HUES48 (cell line): Measurements from ENCODE around the gene CDCA5.

Experiments
- H3K27ac ChIP-seq: one replicate; pipeline ENCODE4 v1.7.0; 2013; ENCODE audit warnings: low read depth, low read length, inconsistent platforms
- H3K27me3 ChIP-seq: 2 replicates; pipeline ENCODE4 v1.6.1; 2013; ENCODE audit warnings: mild to moderate bottlenecking, low read length; ENCODE audit not compliant: control insufficient read depth, insufficient read depth
- H3K36me3 ChIP-seq: 2 replicates; pipeline ENCODE4 v1.6.1; 2013; ENCODE audit warnings: low read length; ENCODE audit not compliant: control insufficient read depth, insufficient read depth
- H3K4me1 ChIP-seq: 2 replicates; pipeline ENCODE4 v1.6.1; 2013; ENCODE audit warnings: mild to moderate bottlenecking, low read length; ENCODE audit not compliant: control insufficient read depth, insufficient read depth
- H3K4me3 ChIP-seq: 2 replicates; pipeline ENCODE4 v1.5.1; 2013; ENCODE audit warnings: mild to moderate bottlenecking, low read depth, low read length
- H3K9ac ChIP-seq: 2 replicates; pipeline ENCODE4 v1.6.1; 2013; ENCODE audit warnings: mild to moderate bottlenecking, low read depth, low read length, moderate library complexity
- H3K9me3 ChIP-seq: 2 replicates; pipeline ENCODE4 v1.6.1; 2013; ENCODE audit warnings: low read length; ENCODE audit not compliant: control insufficient read depth, insufficient read depth

CDCA5 gene

DNA sequence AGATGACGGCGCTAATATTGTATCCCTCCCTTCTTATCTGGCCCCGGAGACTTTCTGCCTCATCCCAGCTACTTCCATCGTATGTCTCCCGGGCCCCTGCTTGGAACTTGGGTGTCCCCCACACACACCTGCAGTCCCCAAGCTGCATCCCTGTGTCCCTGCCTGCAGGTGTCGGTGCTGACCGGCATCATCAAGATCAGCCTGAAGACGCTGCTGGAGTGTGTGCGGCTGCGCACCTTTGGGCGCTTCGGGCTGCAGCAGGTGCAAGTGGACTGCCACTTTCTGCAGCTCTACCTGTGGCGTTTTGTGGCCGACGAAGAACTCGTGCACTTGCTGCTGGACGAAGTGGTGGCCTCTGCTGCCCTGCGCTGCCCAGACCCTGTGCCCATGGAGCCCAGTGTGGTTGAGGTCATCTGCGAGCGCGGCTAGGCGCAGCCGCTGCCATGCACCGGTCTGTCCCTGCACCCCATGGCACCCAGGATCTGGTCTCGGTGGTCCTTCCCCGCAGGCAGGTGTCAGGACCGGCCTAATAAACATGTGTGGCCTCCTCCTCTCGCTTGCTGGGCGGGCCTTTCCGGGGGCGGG is 27.4 kb upstream of the CDCA5 start:
- H3K4me1 ChIP-seq, result peaks cover 14% of the 10 kb centered on the region
- H3K4me3 ChIP-seq, result peak overlapping the region; percentile 38; the same call in 1 of the 2 replicates
- H3K36me3 ChIP-seq, result peaks cover 33% of the 10 kb centered on the region
- no peak overlapping the region for H3K9ac ChIP-seq
- no peaks in the 10 kb centered on the region for H3K9me3 ChIP-seq
- peak overlapping the region; percentile 44 for H3K27ac ChIP-seq
- no peaks in the 10 kb centered on the region for H3K27me3 ChIP-seq

DNA sequence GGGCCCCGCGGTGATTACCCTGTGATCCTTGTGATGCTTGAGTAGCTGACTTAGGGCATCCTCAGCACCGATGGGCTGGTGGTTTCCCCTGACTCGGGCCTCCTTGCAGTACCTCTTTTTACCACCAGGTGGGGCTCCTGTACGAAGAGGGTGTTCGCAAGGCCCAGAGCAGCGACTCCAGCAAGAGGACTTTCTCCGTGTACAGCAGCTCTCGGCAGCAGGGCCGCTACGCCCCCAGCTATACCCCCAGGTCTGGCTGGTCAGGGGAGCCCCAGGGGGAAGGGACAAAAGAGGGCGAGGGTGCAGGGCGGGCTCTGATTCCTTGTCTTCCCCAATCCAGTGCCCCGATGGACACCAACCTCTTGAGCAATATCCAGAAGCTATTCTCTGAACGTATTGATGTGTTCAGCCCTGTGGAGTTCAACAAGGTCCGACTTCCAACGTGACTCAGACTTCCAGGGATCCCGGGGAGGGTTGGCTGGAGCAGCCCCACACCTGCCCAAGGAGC is 26.6 kb upstream of the CDCA5 start:
- Histone ChIP-seq H3K9me3 (no peaks in the 10 kb centered on the region), H3K4me3 (no peak overlapping the region), H3K27me3 (no peaks in the 10 kb centered on the region), H3K4me1 (peaks cover 11% of the 10 kb centered on the region; the same call in 1 of the 2 replicates), H3K36me3 (peaks cover 28% of the 10 kb centered on the region), H3K9ac (no peak overlapping the region), H3K27ac (no peak overlapping the region)

DNA sequence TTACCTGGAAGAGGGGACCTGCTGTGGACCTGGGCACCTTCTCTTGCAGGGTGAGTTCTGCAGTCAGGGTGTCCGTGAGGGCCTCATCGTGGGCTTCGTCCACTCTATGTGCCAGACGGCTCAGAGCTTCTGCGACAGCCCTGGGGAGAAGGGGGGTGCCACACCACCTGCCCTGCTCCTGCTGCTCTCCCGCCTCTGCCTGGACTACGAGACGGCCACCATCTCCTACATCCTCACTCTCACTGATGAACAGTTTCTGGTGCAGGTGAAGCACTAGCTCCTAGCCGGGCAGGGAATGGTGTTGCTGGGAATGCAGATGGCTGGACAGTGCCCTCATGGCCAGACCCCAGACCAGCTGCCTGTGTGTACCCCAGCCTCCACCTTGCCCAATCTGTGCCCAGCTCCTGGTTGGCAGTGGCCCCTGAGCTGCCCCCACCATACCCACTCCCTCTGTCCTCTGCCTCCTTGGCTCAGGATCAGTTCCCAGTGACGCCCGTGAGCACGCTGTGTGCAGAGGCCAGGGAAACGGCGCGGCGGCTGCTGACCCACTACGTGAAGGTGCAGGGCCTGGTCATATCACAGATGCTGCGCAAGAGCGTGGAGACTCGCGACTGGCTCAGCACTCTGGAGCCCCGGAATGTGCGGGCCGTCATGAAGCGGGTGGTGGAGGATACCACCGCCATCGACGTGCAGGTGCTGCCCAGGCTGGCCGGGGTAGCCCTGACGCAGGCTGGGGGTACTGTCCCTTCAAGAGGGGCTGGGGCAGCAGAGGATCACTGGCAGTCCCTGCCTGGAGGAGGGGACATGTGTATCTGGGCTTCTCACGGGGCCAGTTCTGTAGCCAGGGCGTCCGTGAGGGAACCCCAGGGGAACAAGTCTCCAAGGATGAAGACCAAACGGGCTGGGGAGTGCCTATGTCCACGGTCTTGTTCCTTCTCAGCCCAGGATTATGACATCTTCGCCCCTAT is 25.7 kb upstream of the CDCA5 start:
- Histone ChIP-seq H3K27me3 (no peaks in the 10 kb centered on the region), H3K36me3 (peaks cover 30% of the 10 kb centered on the region), H3K27ac (no peak overlapping the region), H3K4me1 (peaks cover 11% of the 10 kb centered on the region; the same call in 1 of the 2 replicates), H3K4me3 (no peak overlapping the region), H3K9me3 (no peaks in the 10 kb centered on the region), H3K9ac (no peak overlapping the region)

DNA sequence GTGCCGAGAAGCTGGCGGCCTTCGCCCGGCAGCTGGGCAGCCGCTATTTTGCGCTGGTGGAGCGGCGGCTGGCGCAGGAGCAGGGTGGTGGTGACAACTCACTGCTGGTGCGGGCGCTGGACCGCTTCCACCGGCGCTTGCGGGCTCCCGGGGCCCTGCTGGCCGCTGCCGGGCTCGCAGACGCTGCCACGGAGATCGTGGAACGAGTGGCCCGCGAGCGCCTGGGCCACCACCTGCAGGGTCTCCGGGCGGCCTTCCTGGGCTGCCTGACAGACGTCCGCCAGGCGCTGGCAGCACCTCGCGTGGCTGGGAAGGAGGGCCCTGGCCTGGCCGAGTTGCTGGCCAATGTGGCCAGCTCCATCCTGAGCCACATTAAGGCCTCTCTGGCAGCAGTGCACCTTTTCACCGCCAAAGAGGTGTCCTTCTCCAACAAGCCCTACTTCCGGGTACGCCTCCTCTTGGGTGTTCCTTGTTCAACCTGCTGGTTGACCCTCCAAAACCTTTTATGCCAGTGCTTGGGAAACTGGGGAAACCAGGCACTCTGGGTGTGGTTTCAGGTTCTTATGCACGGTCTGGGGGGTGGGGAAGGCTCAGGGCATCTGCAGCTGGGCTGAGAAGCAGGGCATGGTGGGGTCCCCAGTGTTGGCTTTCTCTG is 24.8 kb upstream of the CDCA5 start:
- Histone ChIP-seq H3K36me3 (peaks cover 35% of the 10 kb centered on the region), H3K4me3 (no peak overlapping the region), H3K27ac (no peak overlapping the region), H3K4me1 (peaks cover 11% of the 10 kb centered on the region; the same call in 1 of the 2 replicates), H3K9me3 (no peaks in the 10 kb centered on the region), H3K9ac (no peak overlapping the region), H3K27me3 (no peaks in the 10 kb centered on the region)

DNA sequence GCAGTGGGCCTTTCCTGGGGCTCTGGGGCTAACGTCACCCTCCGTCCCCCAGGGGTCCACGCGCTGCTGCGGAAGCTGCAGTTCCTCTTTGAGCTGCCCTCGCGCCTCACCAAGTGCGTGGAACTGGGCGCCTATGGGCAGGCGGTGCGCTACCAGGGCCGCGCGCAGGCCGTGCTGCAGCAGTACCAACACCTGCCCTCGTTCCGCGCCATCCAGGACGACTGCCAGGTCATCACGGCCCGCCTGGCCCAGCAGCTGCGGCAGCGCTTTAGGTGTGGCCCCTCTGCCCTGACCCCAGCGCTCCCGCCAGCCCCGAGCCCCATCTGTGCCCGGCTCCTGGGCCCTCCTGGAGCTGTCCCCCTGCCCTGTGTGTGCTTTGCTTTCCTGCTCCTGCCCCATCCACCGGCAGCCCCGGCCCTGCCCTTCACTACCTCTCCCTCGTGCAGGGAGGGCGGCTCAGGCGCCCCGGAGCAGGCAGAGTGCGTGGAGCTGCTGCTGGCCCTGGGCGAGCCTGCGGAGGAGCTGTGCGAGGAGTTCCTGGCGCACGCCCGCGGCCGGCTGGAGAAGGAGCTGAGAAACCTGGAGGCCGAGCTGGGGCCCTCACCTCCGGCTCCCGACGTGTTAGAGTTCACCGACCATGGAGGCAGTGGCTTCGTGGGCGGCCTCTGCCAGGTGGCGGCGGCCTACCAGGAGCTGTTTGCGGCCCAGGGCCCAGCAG is 24.1 kb upstream of the CDCA5 start:
- H3K36me3 ChIP-seq, result peaks cover 37% of the 10 kb centered on the region

DNA sequence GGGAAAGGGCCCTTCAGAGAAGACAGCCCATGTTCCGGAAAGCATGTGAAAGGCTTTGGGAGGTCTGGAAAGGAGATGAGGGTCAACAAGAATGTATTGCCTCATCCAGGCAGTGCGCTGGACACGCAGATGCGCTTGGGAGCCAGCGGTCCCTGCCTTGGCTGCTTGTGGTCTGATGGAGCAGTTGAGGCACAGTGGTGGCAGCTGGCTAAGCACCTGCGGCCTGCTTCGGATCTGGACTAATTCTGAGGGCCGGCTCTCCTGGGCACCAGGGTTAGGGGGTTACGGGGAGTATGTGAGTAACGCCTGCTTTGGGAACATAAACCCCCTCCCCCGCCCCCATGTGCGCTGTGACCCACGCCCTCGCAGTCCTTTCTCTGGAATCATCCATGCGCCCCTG is 23.2 kb upstream of the CDCA5 start:
- Histone ChIP-seq H3K9ac (no peak overlapping the region), H3K27ac (no peak overlapping the region), H3K36me3 (peaks cover 37% of the 10 kb centered on the region), H3K4me1 (peaks cover 7% of the 10 kb centered on the region; the same call in 1 of the 2 replicates), H3K4me3 (no peak overlapping the region), H3K9me3 (no peaks in the 10 kb centered on the region), H3K27me3 (no peaks in the 10 kb centered on the region)

More for the DNA sequence above, 24.1 kb upstream of the CDCA5 start:
- Histone ChIP-seq H3K9ac (no peak overlapping the region), H3K4me1 (peaks cover 7% of the 10 kb centered on the region; the same call in 1 of the 2 replicates), H3K27ac (no peak overlapping the region), H3K4me3 (no peak overlapping the region), H3K9me3 (no peaks in the 10 kb centered on the region), H3K27me3 (no peaks in the 10 kb centered on the region)

DNA sequence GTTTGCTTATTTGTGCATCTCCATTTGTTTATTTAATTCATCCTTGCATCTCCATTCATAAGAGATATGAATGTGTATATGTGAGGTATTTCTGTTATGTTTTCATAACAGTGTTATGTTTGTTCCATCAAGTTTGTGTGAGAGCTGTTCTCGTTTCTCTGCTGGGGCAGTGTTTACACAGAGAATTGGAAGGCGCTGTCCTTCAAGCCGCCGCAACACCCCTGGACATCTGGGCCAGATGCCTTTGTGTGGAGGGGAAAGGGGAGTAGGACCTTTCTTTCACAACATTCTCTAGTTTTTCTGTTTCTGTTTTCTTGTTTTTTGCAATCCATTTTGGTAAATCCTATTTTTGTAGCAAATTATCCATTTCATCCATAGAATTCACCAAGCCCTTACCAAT is 20.8 kb upstream of the CDCA5 start:
- Histone ChIP-seq H3K27ac (no peak overlapping the region), H3K9me3 (no peaks in the 10 kb centered on the region)

DNA sequence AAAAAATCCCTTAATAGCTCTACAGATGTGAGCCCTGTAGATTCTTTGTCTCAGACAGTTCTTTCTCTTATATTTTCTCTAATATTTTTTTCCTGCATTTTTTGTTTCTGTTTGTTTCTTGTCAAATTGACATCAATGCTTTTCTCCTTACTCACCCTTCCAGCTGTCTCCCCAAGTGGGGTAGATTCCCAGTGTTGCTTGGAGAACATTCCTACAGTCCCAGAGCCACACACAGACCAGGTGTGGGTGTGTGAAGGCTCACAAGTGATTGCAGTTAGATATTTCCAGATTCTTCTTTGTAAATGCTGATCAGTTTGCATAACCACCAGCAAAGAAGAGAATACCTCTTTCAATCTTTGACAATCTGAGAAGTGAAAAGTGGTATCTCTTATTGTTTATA is 19.6 kb upstream of the CDCA5 start:
- H3K4me1 ChIP-seq, result no peaks in the 10 kb centered on the region
- no peak overlapping the region for H3K9ac ChIP-seq
- peaks cover 32% of the 10 kb centered on the region for H3K36me3 ChIP-seq
- no peaks in the 10 kb centered on the region for H3K9me3 ChIP-seq
- no peak overlapping the region for H3K4me3 ChIP-seq
- H3K27me3 ChIP-seq, result no peaks in the 10 kb centered on the region
- H3K27ac ChIP-seq, result no peak overlapping the region

More for the DNA sequence above, 20.8 kb upstream of the CDCA5 start:
- no peaks in the 10 kb centered on the region for H3K4me1 ChIP-seq
- H3K4me3 ChIP-seq, result no peak overlapping the region
- H3K27me3 ChIP-seq, result no peaks in the 10 kb centered on the region
- H3K36me3 ChIP-seq, result peaks cover 36% of the 10 kb centered on the region
- no peak overlapping the region for H3K9ac ChIP-seq

DNA sequence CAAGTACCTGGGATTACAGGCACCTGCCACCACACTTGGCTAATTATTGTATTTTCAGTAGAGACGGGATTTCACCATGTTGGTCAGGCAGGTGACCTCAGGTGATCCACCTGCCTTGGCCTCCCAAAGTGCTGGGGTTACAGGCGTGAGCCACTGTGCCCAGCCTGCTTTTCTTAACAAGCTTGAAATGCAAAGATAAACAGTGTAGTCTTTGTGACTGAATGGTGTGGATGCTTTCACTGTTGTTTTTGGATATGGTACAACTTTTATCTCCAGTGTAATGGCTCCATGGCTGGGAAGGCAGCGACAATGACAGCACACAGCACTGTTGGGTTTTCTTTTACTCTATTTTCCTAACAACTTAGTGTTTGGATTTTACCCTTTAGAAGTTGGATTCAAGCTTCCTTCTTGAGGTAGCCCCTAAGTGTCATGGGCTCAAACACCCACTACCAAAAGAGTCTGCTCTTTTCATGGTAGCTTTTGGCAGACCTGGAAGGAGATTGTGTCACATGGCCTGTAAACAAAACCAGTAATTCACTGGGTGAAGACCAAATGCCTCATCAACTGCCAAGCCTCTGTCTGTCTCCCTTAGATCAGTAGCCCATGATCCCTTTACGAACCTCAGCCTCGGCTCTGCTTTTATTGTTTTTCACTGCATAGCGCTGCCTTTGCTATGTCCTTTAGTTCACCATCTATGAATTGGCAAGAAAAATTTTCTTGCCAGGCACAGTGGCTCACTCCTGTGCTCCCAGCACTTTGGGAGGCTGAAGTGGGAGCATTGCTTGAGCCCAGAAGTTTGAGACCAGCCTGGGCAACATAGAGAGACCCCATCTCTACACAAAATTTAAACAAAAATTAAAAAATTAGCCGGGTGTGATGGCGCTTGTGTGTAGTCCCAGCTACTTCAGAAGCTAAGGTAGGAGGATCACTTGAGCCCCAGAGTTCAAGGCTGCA is 18.6 kb upstream of the CDCA5 start:
- Histone ChIP-seq H3K27ac (no peak overlapping the region), H3K9me3 (no peaks in the 10 kb centered on the region), H3K27me3 (no peaks in the 10 kb centered on the region), H3K4me3 (no peak overlapping the region), H3K36me3 (peaks cover 30% of the 10 kb centered on the region), H3K9ac (no peak overlapping the region), H3K4me1 (no peaks in the 10 kb centered on the region)
